Measurements from ENCODE around the gene PDE4D.

DNA sequence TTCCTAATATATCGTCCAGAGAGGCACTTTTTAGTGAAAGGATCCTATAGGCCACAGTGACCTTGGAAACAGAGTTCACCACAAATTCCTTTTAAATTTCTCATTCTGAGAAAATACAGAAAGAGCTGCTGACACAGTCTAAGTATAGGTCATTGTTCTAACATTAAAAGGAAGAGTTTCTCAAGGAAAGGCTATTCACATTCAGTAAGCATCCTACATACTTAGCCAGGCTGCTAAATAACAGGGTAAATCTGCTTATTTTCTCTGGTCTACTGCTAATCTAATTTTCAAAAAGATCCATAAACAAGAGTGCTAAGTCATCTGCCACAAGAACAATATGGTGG, 313.7 kb downstream of the PDE4D start:
- no peak for TF ChIP-seq POLR2AphosphoS5 (IDR thresholded peaks at IDR 0.05; ENCODE audit: low read depth, low read length)
- TF ChIP-seq POLR2A (IDR thresholded peaks at IDR 0.05; ENCODE audit: low read depth, low read length) = no peak
- no peak for TF ChIP-seq TAF1 (IDR thresholded peaks at IDR 0.05; ENCODE audit: borderline replicate concordance, low read depth, low read length)
